Midbrain (tissue), 1 donor: ENCODE results near the gene SATB2.

ENCODE experiments used
- DNase-seq: peaks from one replicate; lab custom pipeline; 2025; lab: John Stamatoyannopoulos, UW

Gene SATB2

GRCh38 chr2:199465988-199466691 lies 8.4 kb upstream of the SATB2 start:
- DNase-seq, result no peak

- DNase-seq, result no peak
These were observed 7.7 kb upstream of the SATB2 start for GRCh38 chr2:199465390-199465789.

- no peak for DNase-seq
These were observed 7.0 kb upstream of the SATB2 start for GRCh38 chr2:199464606-199465352.

- DNase-seq, result no peak
These were observed 6.2 kb upstream of the SATB2 start for GRCh38 chr2:199463708-199464605.

GRCh38 chr2:199462956-199463692 lies 5.4 kb upstream of the SATB2 start:
- peak; percentile 71 for DNase-seq

GRCh38 chr2:199462347-199462955 lies 4.7 kb upstream of the SATB2 start:
- DNase-seq, result no peak

- no peak for DNase-seq
These were observed 4.1 kb upstream of the SATB2 start for GRCh38 chr2:199461711-199462346.

GRCh38 chr2:199460846-199461710 lies 3.3 kb upstream of the SATB2 start:
- DNase-seq, result no peak

- no peak for DNase-seq
These were observed 2.4 kb upstream of the SATB2 start for GRCh38 chr2:199460101-199460671.

- peak; percentile 94 for DNase-seq
These were observed 1.8 kb upstream of the SATB2 start for GRCh38 chr2:199459286-199460100.

- peak; percentile 65 for DNase-seq
These were observed 1.1 kb upstream of the SATB2 start for GRCh38 chr2:199458806-199459285.

- DNase-seq, result no peak
These were observed 468 bp upstream of the SATB2 start for GRCh38 chr2:199458009-199458805.

- DNase-seq, result no peak
These were observed 1.2 kb downstream of the SATB2 start for GRCh38 chr2:199456383-199457146.

GRCh38 chr2:199455545-199456382 lies 2.0 kb downstream of the SATB2 start:
- no peak for DNase-seq

- DNase-seq, result no peak
These were observed 2.6 kb downstream of the SATB2 start for GRCh38 chr2:199455210-199455544.

GRCh38 chr2:199452991-199453379 lies 4.8 kb downstream of the SATB2 start:
- no peak for DNase-seq
